NB4 (cell line): ENCODE results near the gene SLC44A4.

ENCODE experiments used
- MYC ChIP-seq: IDR thresholded peaks from 2 replicates; pipeline ENCODE4 v1.6.1; 2011; ENCODE audit warnings: low read depth, low read length
- POLR2A ChIP-seq: IDR thresholded peaks from 2 replicates; pipeline ENCODE4 v1.6.1; 2011; ENCODE audit warnings: mild to moderate bottlenecking; ENCODE audit not compliant: insufficient read length; ENCODE audit errors: extremely low read depth
- TF ChIP-seq, protein P1 (sequence below): IDR thresholded peaks from one replicate; pipeline ENCODE4 v1.5.1; 2012; ENCODE audit warnings: low read depth, low read length
- TF ChIP-seq, protein P2 (sequence below): IDR thresholded peaks from 2 replicates; pipeline ENCODE4 v1.6.1; 2011; ENCODE audit warnings: low read depth, low read length

DNA sequence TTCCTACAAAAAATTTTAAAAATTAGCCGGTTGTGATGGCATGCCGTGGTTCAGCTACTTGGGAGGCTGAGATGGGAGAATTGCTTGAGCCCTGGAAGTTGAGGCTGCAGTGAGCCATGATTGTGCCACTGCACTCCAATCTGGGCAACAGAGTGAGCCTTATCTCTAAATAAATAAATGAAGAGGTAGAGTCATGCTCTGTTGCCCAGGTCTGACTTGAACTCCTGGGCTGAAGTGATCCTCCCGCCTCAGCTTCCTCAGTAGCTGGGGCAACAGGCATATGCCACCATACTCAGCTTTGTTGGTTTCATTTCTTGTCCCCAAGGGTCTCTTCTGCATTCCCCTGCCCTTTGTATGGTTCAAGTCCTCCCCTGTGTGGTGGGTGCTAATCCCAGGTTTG lies 34.3 kb downstream of the SLC44A4 start:
- TF ChIP-seq POLR2A (no peak), MYC (no peak)
- TF ChIP-seq, protein P1, sequence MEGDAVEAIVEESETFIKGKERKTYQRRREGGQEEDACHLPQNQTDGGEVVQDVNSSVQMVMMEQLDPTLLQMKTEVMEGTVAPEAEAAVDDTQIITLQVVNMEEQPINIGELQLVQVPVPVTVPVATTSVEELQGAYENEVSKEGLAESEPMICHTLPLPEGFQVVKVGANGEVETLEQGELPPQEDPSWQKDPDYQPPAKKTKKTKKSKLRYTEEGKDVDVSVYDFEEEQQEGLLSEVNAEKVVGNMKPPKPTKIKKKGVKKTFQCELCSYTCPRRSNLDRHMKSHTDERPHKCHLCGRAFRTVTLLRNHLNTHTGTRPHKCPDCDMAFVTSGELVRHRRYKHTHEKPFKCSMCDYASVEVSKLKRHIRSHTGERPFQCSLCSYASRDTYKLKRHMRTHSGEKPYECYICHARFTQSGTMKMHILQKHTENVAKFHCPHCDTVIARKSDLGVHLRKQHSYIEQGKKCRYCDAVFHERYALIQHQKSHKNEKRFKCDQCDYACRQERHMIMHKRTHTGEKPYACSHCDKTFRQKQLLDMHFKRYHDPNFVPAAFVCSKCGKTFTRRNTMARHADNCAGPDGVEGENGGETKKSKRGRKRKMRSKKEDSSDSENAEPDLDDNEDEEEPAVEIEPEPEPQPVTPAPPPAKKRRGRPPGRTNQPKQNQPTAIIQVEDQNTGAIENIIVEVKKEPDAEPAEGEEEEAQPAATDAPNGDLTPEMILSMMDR = no peak
- TF ChIP-seq, protein P2, sequence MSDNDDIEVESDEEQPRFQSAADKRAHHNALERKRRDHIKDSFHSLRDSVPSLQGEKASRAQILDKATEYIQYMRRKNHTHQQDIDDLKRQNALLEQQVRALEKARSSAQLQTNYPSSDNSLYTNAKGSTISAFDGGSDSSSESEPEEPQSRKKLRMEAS = no peak
